Ureter (tissue), 1 donor: ENCODE results near the gene TRIL. TPM values are rescaled to one million over a fixed set of nuclear protein-coding genes. Genes with fewer than 3 reads are reported as not detected.

Experiments used
- DNase-seq: peaks from one replicate; pipeline ENCODE4 v3.0.0-alpha.2; 2020; ENCODE audit warnings: low spot score
- total RNA-seq: library from RNA; stranded (reverse); gene quantifications from one replicate; pipeline ENCODE4 v1.2.4, GENCODE V29; 2023
- donor health status: DM: yes; HTN: yes; CAD: no.

The TRIL gene, protein sequence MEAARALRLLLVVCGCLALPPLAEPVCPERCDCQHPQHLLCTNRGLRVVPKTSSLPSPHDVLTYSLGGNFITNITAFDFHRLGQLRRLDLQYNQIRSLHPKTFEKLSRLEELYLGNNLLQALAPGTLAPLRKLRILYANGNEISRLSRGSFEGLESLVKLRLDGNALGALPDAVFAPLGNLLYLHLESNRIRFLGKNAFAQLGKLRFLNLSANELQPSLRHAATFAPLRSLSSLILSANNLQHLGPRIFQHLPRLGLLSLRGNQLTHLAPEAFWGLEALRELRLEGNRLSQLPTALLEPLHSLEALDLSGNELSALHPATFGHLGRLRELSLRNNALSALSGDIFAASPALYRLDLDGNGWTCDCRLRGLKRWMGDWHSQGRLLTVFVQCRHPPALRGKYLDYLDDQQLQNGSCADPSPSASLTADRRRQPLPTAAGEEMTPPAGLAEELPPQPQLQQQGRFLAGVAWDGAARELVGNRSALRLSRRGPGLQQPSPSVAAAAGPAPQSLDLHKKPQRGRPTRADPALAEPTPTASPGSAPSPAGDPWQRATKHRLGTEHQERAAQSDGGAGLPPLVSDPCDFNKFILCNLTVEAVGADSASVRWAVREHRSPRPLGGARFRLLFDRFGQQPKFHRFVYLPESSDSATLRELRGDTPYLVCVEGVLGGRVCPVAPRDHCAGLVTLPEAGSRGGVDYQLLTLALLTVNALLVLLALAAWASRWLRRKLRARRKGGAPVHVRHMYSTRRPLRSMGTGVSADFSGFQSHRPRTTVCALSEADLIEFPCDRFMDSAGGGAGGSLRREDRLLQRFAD
- 1.6 TPM for total RNA-seq

GRCh38 chr7:28958235-28958979, at the start of gene TRIL:
Gene TRIL (minus strand): TSS chr7:28958330. CDS start chr7:28958046, 284 bp downstream.
- DNase-seq: peak; percentile 79

- no peak for DNase-seq
Measured at GRCh38 chr7:29007127-29007526, 49.0 kb upstream of the TRIL start.

GRCh38 chr7:29005829-29006228, 47.7 kb upstream of the TRIL start:
- no peak for DNase-seq

GRCh38 chr7:29005406-29005805, 47.3 kb upstream of the TRIL start:
- DNase-seq: no peak

- no peak for DNase-seq
Measured at GRCh38 chr7:29003703-29004102, 45.6 kb upstream of the TRIL start.

GRCh38 chr7:29000717-29001076, 42.6 kb upstream of the TRIL start:
- DNase-seq: no peak

GRCh38 chr7:28999895-29000716, 42.0 kb upstream of the TRIL start:
- DNase-seq: no peak

DNA sequence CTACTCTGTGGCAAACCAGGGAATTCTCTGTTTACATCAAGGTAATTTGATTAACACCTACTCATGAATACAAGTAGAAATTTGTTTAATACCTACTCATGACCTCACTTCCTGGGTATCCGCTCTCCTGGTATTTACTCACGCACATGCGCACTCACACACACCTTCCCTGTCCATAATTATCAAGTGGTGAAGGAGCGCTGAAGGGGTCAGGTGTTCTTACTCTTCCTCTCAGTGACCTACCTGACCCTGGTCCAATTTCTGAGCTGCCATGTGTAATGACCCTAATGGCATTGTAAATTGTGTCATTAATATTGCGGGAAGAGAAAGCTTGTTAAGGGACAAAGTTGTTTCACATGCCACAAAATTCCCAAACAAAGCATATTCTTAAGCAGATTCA, 41.3 kb upstream of the TRIL start:
- DNase-seq: no peak

GRCh38 chr7:28998105-28998504, 40.0 kb upstream of the TRIL start:
- DNase-seq: no peak

- DNase-seq: no peak
Measured at GRCh38 chr7:28996836-28997235, 38.7 kb upstream of the TRIL start.

DNA sequence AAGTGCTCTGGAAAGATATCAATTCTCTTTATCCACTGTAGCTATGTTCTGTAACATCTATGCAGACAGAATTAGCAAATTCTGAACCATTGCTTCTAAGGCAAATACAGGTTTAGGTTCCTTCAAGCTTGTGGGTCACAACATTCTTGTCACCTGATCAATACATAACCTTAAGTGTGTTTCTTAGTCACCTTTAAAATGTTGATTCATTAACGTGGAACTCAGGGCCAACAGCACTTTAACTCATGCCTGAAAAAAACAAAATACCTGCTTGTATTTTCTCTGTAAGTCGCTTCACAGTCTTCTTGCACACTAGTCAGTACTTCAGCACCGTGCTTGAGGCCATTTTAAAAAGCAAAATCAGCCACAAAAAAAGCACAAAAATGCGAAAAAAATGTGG, 35.2 kb upstream of the TRIL start:
- DNase-seq: no peak

DNA sequence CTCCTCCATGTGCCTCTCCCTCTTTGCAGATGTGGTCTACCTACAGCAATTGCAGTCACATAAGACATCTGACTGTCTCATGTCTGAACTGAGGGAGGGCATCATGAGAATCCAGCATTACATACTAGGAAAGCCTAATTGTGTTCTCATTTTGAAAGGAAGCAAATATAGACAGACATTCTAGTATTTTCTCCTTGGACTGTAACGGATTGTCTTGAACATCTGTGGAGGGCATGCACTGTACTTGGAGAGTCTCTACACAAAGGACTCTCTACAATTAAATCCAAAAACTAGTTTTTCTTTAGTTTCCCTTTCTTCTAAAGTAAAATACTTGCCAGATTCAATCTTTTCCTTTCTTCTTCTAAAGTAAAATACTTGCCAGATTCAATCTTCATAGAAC, 34.7 kb upstream of the TRIL start:
- DNase-seq: no peak

DNA sequence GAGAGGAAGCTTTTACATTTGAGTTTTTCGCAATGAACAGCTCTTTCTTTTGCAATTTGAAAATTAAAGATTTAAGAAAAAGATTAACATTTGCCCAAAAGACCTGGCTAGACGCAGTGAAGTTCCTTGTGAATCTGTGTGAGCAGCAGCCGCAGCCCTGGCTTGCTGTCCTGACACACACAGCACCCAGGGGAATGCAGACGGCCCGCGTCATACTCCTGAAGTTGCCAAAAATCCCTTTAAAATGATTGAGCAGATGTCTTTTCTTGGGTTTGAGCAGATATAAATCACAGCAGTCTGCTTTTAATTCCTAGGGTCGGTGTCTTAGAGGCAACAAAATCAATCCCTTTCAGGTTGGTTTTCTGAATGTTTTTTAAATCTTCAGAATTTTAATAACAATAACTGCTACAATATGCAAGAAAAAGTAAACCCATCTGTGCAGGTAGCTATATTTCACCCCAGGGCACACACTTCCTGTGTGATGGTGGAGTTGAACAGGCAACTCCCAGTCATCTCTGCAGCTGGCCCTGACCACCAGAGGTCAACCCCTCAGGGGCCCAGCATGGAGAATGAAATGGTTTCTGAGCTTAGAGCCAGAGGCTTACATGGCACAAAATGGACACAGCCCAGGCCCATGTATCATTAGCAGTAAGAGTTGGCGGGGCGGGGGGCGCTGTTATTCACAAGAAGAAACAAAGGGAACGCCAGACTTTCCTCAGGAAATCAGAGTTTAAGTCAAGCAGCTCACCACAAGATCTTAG, 32.2 kb upstream of the TRIL start:
- no peak for DNase-seq

DNA sequence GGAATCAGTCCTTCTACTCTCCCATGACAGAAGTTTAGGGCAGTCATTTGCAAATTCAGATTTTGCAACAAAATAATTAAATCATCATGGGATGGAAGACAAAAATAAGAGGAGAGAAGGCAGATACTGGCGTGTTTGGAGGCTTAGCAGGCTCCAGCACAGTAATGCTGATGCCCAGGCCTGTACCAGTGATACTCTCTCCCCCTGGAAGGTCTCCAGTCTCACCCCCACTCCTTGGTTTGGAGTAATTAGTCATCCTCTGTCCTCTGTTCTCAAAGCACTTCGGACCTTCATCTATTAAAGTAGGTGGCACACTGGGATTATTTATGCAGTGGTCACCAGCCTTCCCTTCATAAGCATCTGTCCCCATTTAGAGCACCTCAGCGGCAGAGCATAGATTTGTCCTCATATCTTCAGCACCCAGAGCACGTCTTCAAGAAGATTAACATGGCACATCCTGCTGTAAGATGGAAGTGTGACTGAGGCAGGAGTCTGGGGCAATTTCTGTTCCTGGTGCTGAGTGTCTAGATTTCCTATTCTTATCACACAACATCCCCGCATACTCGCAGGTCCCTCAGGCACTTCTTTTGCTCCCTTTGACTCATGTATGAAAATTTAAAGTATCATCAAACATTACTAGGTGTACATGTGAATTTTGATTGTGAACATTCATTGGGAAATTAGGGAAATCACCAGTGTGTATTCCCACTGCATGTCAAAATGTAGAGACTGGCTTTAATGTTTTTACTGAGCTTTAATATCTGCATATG, 31.3 kb upstream of the TRIL start:
- DNase-seq: no peak

DNA sequence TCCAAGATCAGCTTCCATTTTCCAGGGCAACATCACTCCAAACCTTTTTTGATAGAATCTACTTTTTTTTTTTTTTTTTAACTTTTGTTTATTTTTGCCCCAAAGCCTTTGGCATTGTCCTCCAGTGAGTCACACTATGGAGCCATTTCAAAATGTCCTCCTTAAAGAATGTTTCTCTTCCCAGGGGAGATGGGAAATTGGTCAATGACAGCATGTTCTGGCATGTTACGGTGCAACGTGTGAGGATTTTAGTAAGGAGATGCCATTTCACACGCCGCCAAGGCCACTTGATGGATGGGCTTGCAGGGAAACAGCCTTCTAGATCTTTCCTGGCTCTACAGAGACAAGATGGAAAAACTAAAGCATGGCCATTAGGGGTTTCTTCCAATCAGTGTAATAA, 30.7 kb upstream of the TRIL start:
- DNase-seq: no peak

GRCh38 chr7:28988091-28988490, 30.0 kb upstream of the TRIL start:
- no peak for DNase-seq

- DNase-seq: no peak
Measured at GRCh38 chr7:28986765-28987110, 28.6 kb upstream of the TRIL start.

DNA sequence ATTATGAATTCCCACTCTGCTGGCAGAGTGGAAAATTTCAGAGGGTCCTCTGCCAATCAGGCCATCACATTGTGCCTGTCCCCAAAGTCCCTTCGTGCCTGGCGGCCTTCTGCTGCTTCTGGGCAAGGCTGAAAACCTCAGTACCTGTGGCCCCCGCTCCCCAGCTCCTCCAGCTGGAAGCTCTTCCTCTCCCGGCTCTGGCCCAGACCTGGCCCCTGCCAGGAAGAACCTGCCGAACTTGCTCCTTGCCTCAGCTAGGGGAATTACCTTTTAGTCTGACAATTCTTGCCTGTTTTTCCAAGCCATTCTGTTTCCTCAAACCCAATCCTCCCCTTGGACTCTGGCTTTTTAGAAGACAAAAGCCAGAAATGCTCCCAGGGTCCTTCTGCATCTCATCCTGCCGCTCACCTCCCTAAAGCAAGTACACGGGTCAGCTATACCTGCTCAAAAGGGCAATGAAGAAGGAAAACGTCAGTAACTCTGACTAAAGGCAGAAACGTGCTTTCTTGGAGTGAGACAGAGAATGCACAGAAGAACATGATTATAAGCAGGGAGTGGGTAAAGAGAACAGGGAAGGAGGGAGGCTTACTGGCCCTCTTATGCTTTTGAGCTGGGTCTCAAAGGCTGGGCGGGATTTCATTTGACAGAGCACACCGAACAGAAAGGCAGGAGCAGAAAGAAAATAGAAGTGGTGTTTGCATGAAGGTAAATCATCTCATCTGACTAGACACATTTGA, 28.1 kb upstream of the TRIL start:
- DNase-seq: peak; percentile 66

GRCh38 chr7:28984631-28985030, 26.5 kb upstream of the TRIL start:
- no peak for DNase-seq
